H1 (cell line): ENCODE data around the gene DHDH. TPM values are rescaled to one million over a fixed set of nuclear protein-coding genes. Genes with fewer than 3 reads are reported as not detected.
"Not testable (repeated sequence)": the region's sequence is repeated elsewhere in the genome, so short reads cannot be mapped to it uniquely, and the experiment has no call there.

Source experiments
- CTCF ChIA-PET: fragments of 300-600 bp; sonication (Branson Sonifier 250); formaldehyde crosslinking; loops from one replicate; lab custom pipeline; 2021; ENCODE audit not compliant: partially characterized antibody; lab: Charles Lee
- POLR2A ChIA-PET: fragments of 300-600 bp; sonication (Branson Sonifier 250); formaldehyde crosslinking; loops from one replicate; lab custom pipeline; 2021; ENCODE audit warnings: inconsistent platforms; ENCODE audit not compliant: partially characterized antibody; lab: Charles Lee
- DNase-seq, 2 experiments: peaks; one replicate each; pipeline versions ENCODE4 v3.0.0 to v3.0.0-alpha.2; 2010 to 2022; ENCODE audit warnings: low spot score in 2 of 2, low read depth in 1 of 2, mixed read lengths in 1 of 2
- FAIRE-seq: peaks from 2 replicates; lab custom pipeline; 2011; peaks lifted over from hg19 to GRCh38; lab: Jason Lieb, UNC
- H2AFZ ChIP-seq: 2 replicates; pipeline ENCODE4 v1.8.1; 2012; ENCODE audit warnings: low read length, inconsistent platforms
- H2AK5ac ChIP-seq: 2 replicates; pipeline ENCODE4 v1.6.1; 2013; ENCODE audit warnings: low read depth, low read length
- H2BK120ac ChIP-seq: replicated peaks from 2 replicates; pipeline ENCODE3; 2013; ENCODE audit warnings: low read depth, low read length, inconsistent platforms
- H2BK12ac ChIP-seq: 2 replicates; pipeline ENCODE4 v1.6.1; 2013; ENCODE audit warnings: low read depth, low read length
- H2BK15ac ChIP-seq: 2 replicates; pipeline ENCODE4 v1.6.1; 2013; ENCODE audit warnings: low read length
- H2BK20ac ChIP-seq: 2 replicates; pipeline ENCODE4 v1.6.1; 2013; ENCODE audit warnings: low read length
- H2BK5ac ChIP-seq: 2 replicates; pipeline ENCODE4 v1.6.1; 2013; ENCODE audit warnings: low read depth, low read length
- H3K14ac ChIP-seq: 2 replicates; pipeline ENCODE4 v1.6.1; 2013; ENCODE audit warnings: inconsistent platforms; ENCODE audit not compliant: insufficient read length
- H3K18ac ChIP-seq: 2 replicates; pipeline ENCODE4 v1.6.1; 2013; ENCODE audit warnings: low read length; ENCODE audit errors: extremely low read depth
- H3K23ac ChIP-seq: 2 replicates; pipeline ENCODE4 v1.6.1; 2013; ENCODE audit warnings: inconsistent platforms; ENCODE audit not compliant: insufficient read length
- H3K23me2 ChIP-seq: 2 replicates; pipeline ENCODE4 v1.6.1; 2013; ENCODE audit warnings: low read depth, low read length
- H3K27ac ChIP-seq: 2 replicates; pipeline ENCODE4 v1.6.1; 2011; ENCODE audit warnings: low read depth, low read length, inconsistent platforms
- H3K27me3 ChIP-seq, 4 experiments: replicated peaks in 1 of 4; 1 replicate in 1 of 4; 2 replicates in 3 of 4; pipeline versions ENCODE4 v1.6.1 to v1.8.1; 2011 to 2013; ENCODE audit warnings: low read length in 3 of 4, mild to moderate bottlenecking in 3 of 4, inconsistent platforms in 2 of 4, mixed read lengths in 2 of 4, moderate library complexity in 1 of 4; ENCODE audit not compliant: control insufficient read depth in 3 of 4, insufficient read depth in 3 of 4; ENCODE audit errors: extremely low read depth in 1 of 4
- H3K36me3 ChIP-seq, 4 experiments: 2 replicates each; pipeline versions ENCODE4 v1.6.1 to v1.8.1; 2011 to 2013; ENCODE audit warnings: mild to moderate bottlenecking in 4 of 4, low read length in 3 of 4, moderate library complexity in 2 of 4, control low read depth in 1 of 4, inconsistent platforms in 1 of 4; ENCODE audit not compliant: insufficient read depth in 4 of 4, control insufficient read depth in 2 of 4
- H3K4ac ChIP-seq: replicated peaks from 2 replicates; pipeline ENCODE3; 2013; ENCODE audit warnings: low read length, low read depth, mixed read lengths, inconsistent platforms; ENCODE audit not compliant: insufficient read length
- H3K4me1 ChIP-seq, 4 experiments: replicated peaks in 1 of 4; 1 replicate in 1 of 4; 2 replicates in 3 of 4; pipeline versions ENCODE4 v1.6.1 to v1.8.1; 2011 to 2013; ENCODE audit warnings: low read length in 3 of 4, inconsistent platforms in 2 of 4, mixed read lengths in 1 of 4; ENCODE audit not compliant: insufficient read depth in 4 of 4, control insufficient read depth in 3 of 4
- H3K4me2 ChIP-seq, 2 experiments: 2 replicates each; pipeline versions ENCODE4 v1.6.1 to v1.8.1; 2011 to 2013; ENCODE audit warnings: low read depth in 2 of 2, low read length in 2 of 2, control low read depth in 1 of 2, inconsistent platforms in 1 of 2, mild to moderate bottlenecking in 1 of 2; ENCODE audit not compliant: insufficient read depth in 1 of 2
- H3K4me3 ChIP-seq, 4 experiments: fragments of 200-600, 300-600 bp in 1 of 4; sonication (generic), shearing (Covaris generic), sonication (Bioruptor Twin) in 1 of 4; 2 replicates each; pipeline versions ENCODE4 v1.5.1 to v1.8.1; 2011 to 2016; ENCODE audit warnings: low read length in 4 of 4, low read depth in 3 of 4, control low read depth in 2 of 4, inconsistent platforms in 2 of 4, mild to moderate bottlenecking in 2 of 4, mixed read lengths in 1 of 4, moderate library complexity in 1 of 4; ENCODE audit not compliant: insufficient read depth in 2 of 4; ENCODE audit errors: extremely low read depth in 1 of 4
- H3K56ac ChIP-seq: replicated peaks from 2 replicates; pipeline ENCODE3; 2013; ENCODE audit warnings: low read depth, mild to moderate bottlenecking, mixed read lengths, low read length, inconsistent platforms; ENCODE audit not compliant: insufficient read length
- H3K79me1 ChIP-seq: 2 replicates; pipeline ENCODE4 v1.6.1; 2013; ENCODE audit warnings: low read depth, low read length, control low read depth
- H3K79me2 ChIP-seq, 2 experiments: 2 replicates each; pipeline versions ENCODE4 v1.6.1 to v1.8.1; 2012 to 2013; ENCODE audit warnings: low read length in 2 of 2, mild to moderate bottlenecking in 2 of 2, inconsistent platforms in 1 of 2; ENCODE audit not compliant: insufficient read depth in 2 of 2, control insufficient read depth in 1 of 2
- H3K9ac ChIP-seq, 4 experiments: replicated peaks in 1 of 4; 1 replicate in 1 of 4; 2 replicates in 3 of 4; pipeline versions ENCODE4 v1.6.1 to v1.8.1; 2011 to 2013; ENCODE audit warnings: low read depth in 3 of 4, low read length in 3 of 4, control low read depth in 2 of 4, mild to moderate bottlenecking in 2 of 4, moderate library complexity in 2 of 4, inconsistent platforms in 1 of 4; ENCODE audit errors: extremely low read depth in 1 of 4
- H3K9me3 ChIP-seq, 2 experiments: 2 replicates each; pipeline versions ENCODE4 v1.6.1 to v1.8.1; 2012 to 2013; ENCODE audit warnings: mild to moderate bottlenecking in 2 of 2, moderate library complexity in 2 of 2, control low read depth in 1 of 2, inconsistent platforms in 1 of 2, low read depth in 1 of 2, low read length in 1 of 2, mixed read lengths in 1 of 2; ENCODE audit not compliant: insufficient read depth in 2 of 2
- H4K20me1 ChIP-seq, 2 experiments: replicated peaks in 1 of 2; 2 replicates each; pipeline versions ENCODE3 to v1.8.1; 2011 to 2013; ENCODE audit warnings: inconsistent platforms in 2 of 2, low read length in 2 of 2, mild to moderate bottlenecking in 1 of 2; ENCODE audit not compliant: insufficient read depth in 2 of 2, control insufficient read depth in 1 of 2
- H4K5ac ChIP-seq: 2 replicates; pipeline ENCODE4 v1.6.1; 2013; ENCODE audit warnings: low read length, low read depth, mixed read lengths, inconsistent platforms; ENCODE audit not compliant: insufficient read length
- H4K8ac ChIP-seq: 2 replicates; pipeline ENCODE4 v1.8.0; 2013; ENCODE audit warnings: mild to moderate bottlenecking, moderate library complexity, low read length, inconsistent platforms; ENCODE audit not compliant: insufficient read depth; ENCODE audit errors: extremely low read depth
- H4K91ac ChIP-seq: replicated peaks from 2 replicates; pipeline ENCODE3; 2013; ENCODE audit warnings: low read length, mixed read lengths, inconsistent platforms; ENCODE audit not compliant: insufficient read length
- ATF2 ChIP-seq: IDR thresholded peaks from 2 replicates; pipeline ENCODE4 v1.6.1; 2012; ENCODE audit warnings: low read length, inconsistent platforms
- BRCA1 ChIP-seq: IDR thresholded peaks from 2 replicates; pipeline ENCODE4 v1.6.1; 2012; ENCODE audit warnings: low read depth, low read length, improper control_type of control experiment
- EP300 ChIP-seq, 2 experiments: IDR thresholded peaks; 1 replicate in 1 of 2; 2 replicates in 1 of 2; pipeline ENCODE4 v1.6.1; 2011 to 2012; ENCODE audit warnings: low read depth in 2 of 2, low read length in 2 of 2, mild to moderate bottlenecking in 2 of 2, borderline replicate concordance in 1 of 2, inconsistent platforms in 1 of 2, moderate library complexity in 1 of 2
- FOSL1 ChIP-seq: IDR thresholded peaks from 2 replicates; pipeline ENCODE4 v1.6.1; 2011; ENCODE audit warnings: mild to moderate bottlenecking, low read depth, low read length, moderate library complexity; ENCODE audit not compliant: insufficient read depth
- GTF2F1 ChIP-seq: IDR thresholded peaks from 2 replicates; pipeline ENCODE4 v1.6.1; 2012; ENCODE audit warnings: low read depth, low read length, improper control_type of control experiment, borderline replicate concordance
- HDAC2 ChIP-seq, 2 experiments: fragments of 300-600 bp in 1 of 2; sonication (generic) in 1 of 2; IDR thresholded peaks; 2 replicates each; pipeline ENCODE4 v1.6.1; 2011 to 2012; ENCODE audit warnings: low read depth in 2 of 2, low read length in 2 of 2, mild to moderate bottlenecking in 2 of 2, moderate library complexity in 2 of 2, borderline replicate concordance in 1 of 2, inconsistent platforms in 1 of 2
- KDM1A ChIP-seq: fragments of 200-600, 300-600 bp; sonication (generic); IDR thresholded peaks from 2 replicates; pipeline ENCODE4 v1.7.1; 2016; ENCODE audit warnings: mild to moderate bottlenecking, low read length, borderline replicate concordance
- TAF7 ChIP-seq: optimal IDR thresholded peaks from 2 replicates; pipeline ENCODE3; 2011; ENCODE audit warnings: low read depth, mild to moderate bottlenecking, inconsistent platforms, low read length, moderate library complexity, borderline replicate concordance
- WGBS, 2 experiments: shearing (Covaris generic) in 1 of 2; methylation state at CpG; one replicate each; pipeline versions ENCODE4 v1.1.6 to v1.1.7; 2013 to 2015; ENCODE audit warnings: low lambda C conversion rate in 2 of 2, mixed read lengths in 2 of 2, inconsistent platforms in 1 of 2, low coverage in 1 of 2, missing lambda C conversion rate in 1 of 2; ENCODE audit not compliant: insufficient replicate concordance in 2 of 2, insufficient coverage in 1 of 2, insufficient read length in 1 of 2; ENCODE audit errors: extremely low coverage in 1 of 2, missing lambda C conversion rate in 1 of 2; 5-methylcytosine and 5-hydroxymethylcytosine counted together
- polyA plus RNA-seq, 7 experiments: library from polyadenylated mRNA; depleted of rRNA in 3 of 7; stranded (reverse) in 5 of 7; unstranded in 2 of 7; fragments of >200 nt in 5 of 7; fragments of 200-250 nt in 2 of 7; gene quantifications; 1 replicate in 5 of 7; 2 replicates in 1 of 7; 4 replicates in 1 of 7; pipeline versions ENCODE4 v1.2.1 to v1.2.3, GENCODE V29; 2011 to 2013; ENCODE audit warnings: missing spikeins in 2 of 7, mixed read lengths in 2 of 7
- total RNA-seq: library from RNA; stranded (reverse); fragmentation: NEBNext Ultra II Directional; extraction: Animal tissue kit (Norgen Biotek cat#: 25700); gene quantifications from 2 replicates; pipeline ENCODE4 v1.2.1, GENCODE V29; 2021

DHDH gene
- total and polyA plus RNA-seq, 2 of the 8 experiments (the other 6 are each of a cell fraction or from before 2014, with no cell fraction given) = 2.2 to 2.8 TPM

- TF ChIP-seq TAF7 (no peak), KDM1A (no peak), ATF2 (no peak), FOSL1 (no peak), EP300 (IDR thresholded peaks at IDR 0.05; ENCODE audit: borderline replicate concordance in 1 of 2, low read depth in 2 of 2, low read length in 2 of 2) (no peak), GTF2F1 (no peak), HDAC2 (IDR thresholded peaks at IDR 0.05; ENCODE audit: borderline replicate concordance in 1 of 2, low read depth in 2 of 2, low read length in 2 of 2) (no peak), BRCA1 (no peak)
Observed at GRCh38 chr19:48925240-48925843, 8.2 kb upstream of the DHDH start (continued).

- 88% methylated on average over 8 of the region's 8 CpGs; no CpG with 5 or more reads in 1 of the 2 experiments for WGBS, 2 experiments
- not testable (repeated sequence) for H2AK5ac ChIP-seq, H4K20me1 ChIP-seq, H3K18ac ChIP-seq, H3K23me2 ChIP-seq, H3K4ac ChIP-seq, H3K4me3 ChIP-seq, H3K79me1 ChIP-seq, H2BK20ac ChIP-seq, H4K8ac ChIP-seq, H4K91ac ChIP-seq, H3K23ac ChIP-seq, H3K27ac ChIP-seq, H3K4me2 ChIP-seq, H3K27me3 ChIP-seq, H2BK120ac ChIP-seq, H3K14ac ChIP-seq, H3K79me2 ChIP-seq, H3K9ac ChIP-seq, FAIRE-seq, H2AFZ ChIP-seq, DNase-seq, H3K4me1 ChIP-seq, H2BK12ac ChIP-seq, H3K56ac ChIP-seq, H2BK5ac ChIP-seq, H2BK15ac ChIP-seq, H4K5ac ChIP-seq, H3K9me3 ChIP-seq
- H3K36me3 ChIP-seq = peaks cover 0 to 15% (median 8%) of the 10 kb centered on the region in 4 experiments; a peak in 6 of 8 replicates
- ChIA-PET CTCF (interaction anchor here (1.0 to 1.8 kb wide), 5 partner anchors 45 to 84 kb away, joined by 3 to 7 read pairs (median 3); partner anchors contain the start of genes GYS1 and RUVBL2), POLR2A (interaction anchor here (0.5 to 6.7 kb wide), 7 partner anchors 9 to 138 kb away, joined by 3 to 29 read pairs (median 5); partner anchors contain the start of genes FTL, GYS1 and RUVBL2)
Observed at GRCh38 chr19:48925890-48926289, 7.6 kb upstream of the DHDH start.
